ENCODE measurements around the gene ZMYM1. TPM values are rescaled to one million over a fixed set of nuclear protein-coding genes. Genes with fewer than 3 reads are reported as not detected.
"Not testable (repeated sequence)": the region's sequence is repeated elsewhere in the genome, so short reads cannot be mapped to it uniquely, and the experiment has no call there.

The ZMYM1 gene
- total and polyA plus RNA-seq, 2 experiments from 2014 or later = 37.4 to 51.0 TPM

- Histone ChIP-seq H3K36me3 (ENCODE audit: insufficient read depth) (no peaks in the 10 kb centered on the region), H3K27me3 (ENCODE audit: insufficient read depth) (no peaks in the 10 kb centered on the region), H4K20me1 (replicated peaks; ENCODE audit: insufficient read depth) (no peaks in the 10 kb centered on the region), H3F3A (replicated peaks; ENCODE audit: low read depth) (no peaks in the 10 kb centered on the region), H3K4me3 (no peak overlapping the region), H3K4me1 (ENCODE audit: insufficient read depth) (peaks cover 12% of the 10 kb centered on the region), H3K4me2 (no peak overlapping the region), H3K79me2 (replicated peaks; ENCODE audit: insufficient read depth) (no peaks in the 10 kb centered on the region), H3K27ac (ENCODE audit: low read depth) (no peak overlapping the region), H2AFZ (peak overlapping the region; percentile 16; the same call in 1 of the 2 replicates), H3K9me2 (ENCODE audit: insufficient read depth) (peaks cover 5% of the 10 kb centered on the region; the same call in 1 of the 2 replicates)
- no peak for DNase-seq (ENCODE audit: low spot score)
- Mint-ChIP-seq H3K36me3 (ENCODE audit: low read depth) (no peaks in the 10 kb centered on the region), H3K4me1 (peaks cover 11% of the 10 kb centered on the region), H3K4me3 (no peak overlapping the region), H3K27ac (no peak overlapping the region), H3K9me3 (peaks cover 2% of the 10 kb centered on the region; the same call in 1 of the 3 replicates), H3K27me3 (ENCODE audit: insufficient read depth, low read depth, poor library complexity) (no peaks in the 10 kb centered on the region)
- no peak for ATAC-seq
- TF ChIP-seq ZNF114 (CRISPR knock-in tag; IDR thresholded peaks at IDR 0.05) (no peak), CTCF (conservative IDR thresholded peaks at IDR 0.05; ENCODE audit: low read depth in 2 of 2) (no peak)
Observed at GRCh38 chr1:35073265-35073811, 5.8 kb upstream of the ZMYM1 start.

GRCh38 chr1:35076426-35076825, 2.8 kb upstream of the ZMYM1 start:
- H3F3A ChIP-seq (replicated peaks; ENCODE audit: low read depth); H3K4me3 Mint-ChIP-seq; H3K4me2 ChIP-seq; H2AFZ ChIP-seq; H3K27ac ChIP-seq (ENCODE audit: low read depth); H3K9me3 Mint-ChIP-seq; H4K20me1 ChIP-seq (replicated peaks; ENCODE audit: insufficient read depth); H3K36me3 Mint-ChIP-seq (ENCODE audit: low read depth); H3K27ac Mint-ChIP-seq; H3K36me3 ChIP-seq (ENCODE audit: insufficient read depth); H3K27me3 ChIP-seq (ENCODE audit: insufficient read depth); H3K9me2 ChIP-seq (ENCODE audit: insufficient read depth); DNase-seq (ENCODE audit: low spot score); H3K4me3 ChIP-seq; ATAC-seq: not testable (repeated sequence)
- H3K79me2 ChIP-seq (replicated peaks; ENCODE audit: insufficient read depth) = peaks cover 19% of the 10 kb centered on the region
- H3K4me1 ChIP-seq (ENCODE audit: insufficient read depth) = peaks cover 25% of the 10 kb centered on the region
- peaks cover 18% of the 10 kb centered on the region for H3K27me3 Mint-ChIP-seq (ENCODE audit: insufficient read depth, low read depth, poor library complexity)
- H3K4me1 Mint-ChIP-seq = peaks cover 24% of the 10 kb centered on the region

DNA sequence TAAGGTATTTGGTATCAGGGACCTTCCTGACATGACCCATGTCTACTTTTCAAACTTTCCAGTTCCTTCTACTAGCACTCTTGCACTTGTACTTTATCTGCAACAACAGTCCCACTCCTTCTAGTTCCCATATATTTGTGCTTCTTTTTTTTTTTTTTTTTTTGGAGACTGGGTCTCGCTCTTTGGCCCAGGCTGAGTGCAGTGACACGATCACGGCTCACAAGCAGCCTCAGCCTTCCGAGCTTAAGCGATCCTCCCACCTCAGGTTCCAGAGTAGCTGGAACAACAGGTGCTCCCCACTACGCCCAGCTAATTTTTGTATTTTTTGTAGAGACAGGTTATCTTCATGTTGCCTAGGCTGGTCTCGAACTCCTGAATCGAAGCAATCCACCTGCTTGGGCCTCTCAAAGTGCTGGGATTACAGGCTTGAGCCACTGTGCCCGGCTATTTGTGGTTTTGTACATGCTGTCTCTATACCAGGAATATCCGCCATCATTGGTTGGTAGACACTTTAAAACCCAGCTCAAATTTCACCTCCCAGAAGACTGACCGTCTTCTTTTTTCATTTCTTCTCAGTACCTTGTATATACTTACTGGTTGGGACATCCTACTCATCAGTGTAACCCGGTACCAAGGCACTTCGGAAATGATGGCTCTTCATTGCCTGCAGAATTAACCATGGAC, 1.1 kb downstream of the ZMYM1 start:
- H3K4me3 ChIP-seq = peak overlapping the region; percentile 89
- Mint-ChIP-seq H3K27me3 (ENCODE audit: insufficient read depth, low read depth, poor library complexity) (peaks cover 19% of the 10 kb centered on the region), H3K4me1 (peaks cover 24% of the 10 kb centered on the region), H3K4me3 (peak overlapping the region; percentile 98), H3K27ac (peak overlapping the region; percentile 99; the same call in 1 of the 2 replicates), H3K9me3 (no peaks in the 10 kb centered on the region), H3K36me3 (ENCODE audit: low read depth) (peaks cover 7% of the 10 kb centered on the region; the same call in 2 of the 3 replicates)
- H3K27me3 ChIP-seq (ENCODE audit: insufficient read depth) = no peaks in the 10 kb centered on the region
- H3K36me3 ChIP-seq (ENCODE audit: insufficient read depth) = no peaks in the 10 kb centered on the region
- ATAC-seq (no peak), DNase-seq (ENCODE audit: low spot score) (no peak)
- no peak overlapping the region for H2AFZ ChIP-seq
- peaks cover 5% of the 10 kb centered on the region; the same call in 1 of the 2 replicates for H3K9me2 ChIP-seq (ENCODE audit: insufficient read depth)
- peaks cover 30% of the 10 kb centered on the region for H3K4me1 ChIP-seq (ENCODE audit: insufficient read depth)
- peaks cover 58% of the 10 kb centered on the region for H3K79me2 ChIP-seq (replicated peaks; ENCODE audit: insufficient read depth)
- peaks cover 26% of the 10 kb centered on the region for H4K20me1 ChIP-seq (replicated peaks; ENCODE audit: insufficient read depth)
- TF ChIP-seq NANOG (IDR thresholded peaks at IDR 0.05; ENCODE audit: borderline replicate concordance) = no peak
- H3K4me2 ChIP-seq = peak overlapping the region; percentile 80
- no peaks in the 10 kb centered on the region; the same call in 1 of the 2 replicates for H3F3A ChIP-seq (replicated peaks; ENCODE audit: low read depth)
- H3K27ac ChIP-seq (ENCODE audit: low read depth) = no peak overlapping the region
